IMR-90 (cell line): Measurements from ENCODE around the gene TBC1D22B. TPM values are rescaled to one million over a fixed set of nuclear protein-coding genes. Genes with fewer than 3 reads are reported as not detected.

Experiments
- ATAC-seq: fragments of 200-7000 bp; cut with Tn5 transposase; 2 replicates; pipeline ENCODE4 v1.9.1; 2020; ENCODE audit warnings: low read depth, mild to moderate bottlenecking, moderate library complexity
- BruUV-seq: library from RNA; stranded (reverse); fragments of 400-500 nt; replicated peaks from 2 replicates; lab custom pipeline; 2021; lab: Mats Ljungman, UMichigan
- CTCF ChIA-PET: fragments of 300-600 bp; formaldehyde crosslinking; extraction: SDS; loops from one replicate; lab custom pipeline; 2021; ENCODE audit warnings: antibody characterized with exemption; lab: Yijun Ruan, JAX
- POLR2A ChIA-PET: fragments of 300-600 bp; sonication (Branson Sonifier 250); formaldehyde crosslinking; loops from one replicate; lab custom pipeline; 2022; ENCODE audit warnings: antibody characterized with exemption; ENCODE audit not compliant: unreplicated experiment; lab: Charles Lee
- DNase-seq: peaks from one replicate; pipeline ENCODE4 v3.0.0; 2013
- H2AFZ ChIP-seq: replicated peaks from 2 replicates; pipeline ENCODE3; 2013; ENCODE audit warnings: low read length, mild to moderate bottlenecking; ENCODE audit not compliant: poor library complexity
- H2AK5ac ChIP-seq: 2 replicates; pipeline ENCODE4 v1.6.1; 2013; ENCODE audit warnings: low read depth, low read length, inconsistent platforms
- H2AK9ac ChIP-seq: replicated peaks from 2 replicates; pipeline ENCODE3; 2013; ENCODE audit warnings: mild to moderate bottlenecking, low read depth, low read length, moderate library complexity; ENCODE audit not compliant: poor library complexity
- H2BK120ac ChIP-seq: 2 replicates; pipeline ENCODE4 v1.6.1; 2013; ENCODE audit warnings: low read depth, low read length, inconsistent platforms
- H2BK15ac ChIP-seq: 3 replicates; pipeline ENCODE4 v1.6.1; 2013; ENCODE audit warnings: low read depth, low read length, inconsistent platforms
- H2BK20ac ChIP-seq: 2 replicates; pipeline ENCODE4 v1.6.1; 2013; ENCODE audit warnings: low read depth, mild to moderate bottlenecking, inconsistent platforms, low read length, moderate library complexity
- H2BK5ac ChIP-seq: 2 replicates; pipeline ENCODE4 v1.6.1; 2013; ENCODE audit warnings: mild to moderate bottlenecking, low read depth, low read length, inconsistent platforms; ENCODE audit not compliant: poor library complexity, severe bottlenecking
- H3K14ac ChIP-seq: replicated peaks from 2 replicates; pipeline ENCODE4 v1.6.1; 2013; ENCODE audit warnings: low read depth, low read length, inconsistent platforms
- H3K18ac ChIP-seq: 2 replicates; pipeline ENCODE4 v1.6.1; 2013; ENCODE audit warnings: low read depth, low read length, control low read depth
- H3K23ac ChIP-seq: 2 replicates; pipeline ENCODE4 v1.6.1; 2013; ENCODE audit warnings: low read depth, low read length, inconsistent platforms
- H3K27ac ChIP-seq: 2 replicates; pipeline ENCODE4 v1.5.1; 2013; ENCODE audit warnings: mild to moderate bottlenecking, control low read depth, low read length; ENCODE audit not compliant: insufficient read depth
- H3K27me3 ChIP-seq: 2 replicates; pipeline ENCODE4 v1.6.1; 2013; ENCODE audit warnings: low read length; ENCODE audit not compliant: control insufficient read depth, insufficient read depth
- H3K36me3 ChIP-seq: 2 replicates; pipeline ENCODE4 v1.6.1; 2013; ENCODE audit warnings: low read length, mixed read lengths; ENCODE audit not compliant: control insufficient read depth, insufficient read depth
- H3K4ac ChIP-seq: 2 replicates; pipeline ENCODE4 v1.6.1; 2013; ENCODE audit warnings: low read depth, low read length, inconsistent platforms
- H3K4me1 ChIP-seq: 2 replicates; pipeline ENCODE4 v1.6.1; 2013; ENCODE audit warnings: low read length, mixed read lengths; ENCODE audit not compliant: control insufficient read depth, insufficient read depth
- H3K4me2 ChIP-seq: 2 replicates; pipeline ENCODE4 v1.6.1; 2013; ENCODE audit warnings: low read depth, mild to moderate bottlenecking, control low read depth, low read length, moderate library complexity
- H3K4me3 ChIP-seq: 2 replicates; pipeline ENCODE4 v1.5.1; 2013; ENCODE audit warnings: low read depth, mild to moderate bottlenecking, control low read depth, low read length, moderate library complexity; ENCODE audit not compliant: insufficient read depth
- H3K56ac ChIP-seq: 2 replicates; pipeline ENCODE4 v1.6.1; 2013; ENCODE audit warnings: low read length, inconsistent platforms; ENCODE audit not compliant: insufficient read depth; ENCODE audit errors: extremely low read depth
- H3K79me1 ChIP-seq, 2 experiments: 2 replicates each; pipeline ENCODE4 v1.6.1; 2013; ENCODE audit warnings: low read length in 2 of 2, inconsistent platforms in 1 of 2, low read depth in 1 of 2
- H3K9ac ChIP-seq: 2 replicates; pipeline ENCODE4 v1.6.1; 2013; ENCODE audit warnings: low read depth, low read length, control low read depth
- H3K9me1 ChIP-seq: 2 replicates; pipeline ENCODE4 v1.6.1; 2013; ENCODE audit warnings: low read length, inconsistent platforms; ENCODE audit not compliant: insufficient read depth
- H3K9me3 ChIP-seq: 2 replicates; pipeline ENCODE4 v1.6.1; 2013; ENCODE audit warnings: low read length; ENCODE audit not compliant: control insufficient read depth, insufficient read depth
- H4K20me1 ChIP-seq: 2 replicates; pipeline ENCODE4 v1.6.1; 2013; ENCODE audit warnings: low read length, inconsistent platforms; ENCODE audit not compliant: insufficient read depth
- H4K5ac ChIP-seq: 2 replicates; pipeline ENCODE4 v1.6.1; 2013; ENCODE audit warnings: mild to moderate bottlenecking, low read depth, low read length, control low read depth
- H4K8ac ChIP-seq, 2 experiments: 2 replicates each; pipeline ENCODE4 v1.6.1; 2013; ENCODE audit warnings: low read depth in 2 of 2, low read length in 2 of 2, control low read depth in 1 of 2, inconsistent platforms in 1 of 2
- H4K91ac ChIP-seq: 2 replicates; pipeline ENCODE4 v1.6.1; 2013; ENCODE audit warnings: low read depth, low read length, inconsistent platforms; ENCODE audit not compliant: insufficient read depth
- BHLHE40 ChIP-seq: fragments of 150-350 bp; IDR thresholded peaks from 2 replicates; pipeline ENCODE4 v1.6.1; 2016; ENCODE audit warnings: mild to moderate bottlenecking, low read depth, low read length
- CEBPB ChIP-seq: IDR thresholded peaks from 2 replicates; pipeline ENCODE4 v1.6.1; 2012; ENCODE audit warnings: low read depth, low read length, improper control_type of control experiment
- CHD1 ChIP-seq: IDR thresholded peaks from 2 replicates; pipeline ENCODE4 v1.6.1; 2012; ENCODE audit warnings: low read depth, low read length, improper control_type of control experiment
- ELK1 ChIP-seq: fragments of 150-350 bp; IDR thresholded peaks from 2 replicates; pipeline ENCODE4 v1.6.1; 2016; ENCODE audit warnings: low read depth, mild to moderate bottlenecking, low read length, moderate library complexity, borderline replicate concordance
- FOS ChIP-seq: fragments of 150-350 bp; IDR thresholded peaks from 2 replicates; pipeline ENCODE4 v1.6.1; 2016; ENCODE audit warnings: low read depth, low read length
- MAFK ChIP-seq: IDR thresholded peaks from 2 replicates; pipeline ENCODE4 v1.6.1; 2012; ENCODE audit warnings: low read depth, low read length, improper control_type of control experiment
- MAZ ChIP-seq: IDR thresholded peaks from 2 replicates; pipeline ENCODE4 v1.6.1; 2012; ENCODE audit warnings: low read depth, mild to moderate bottlenecking, low read length, improper control_type of control experiment, moderate library complexity, borderline replicate concordance
- MXI1 ChIP-seq: IDR thresholded peaks from 2 replicates; pipeline ENCODE4 v1.6.1; 2012; ENCODE audit warnings: low read depth, mild to moderate bottlenecking, low read length, moderate library complexity, borderline replicate concordance
- NFE2L2 ChIP-seq: fragments of 150-350 bp; IDR thresholded peaks from 2 replicates; pipeline ENCODE4 v1.6.1; 2016; ENCODE audit warnings: low read depth, mild to moderate bottlenecking, low read length
- POLR2A ChIP-seq: IDR thresholded peaks from 2 replicates; pipeline ENCODE4 v1.6.1; 2012; ENCODE audit warnings: mild to moderate bottlenecking, low read depth, low read length
- RAD21 ChIP-seq: IDR thresholded peaks from 2 replicates; pipeline ENCODE4 v1.6.1; 2012; ENCODE audit warnings: low read length, improper control_type of control experiment
- RCOR1 ChIP-seq: IDR thresholded peaks from 2 replicates; pipeline ENCODE4 v1.6.1; 2012; ENCODE audit warnings: mild to moderate bottlenecking, low read length, improper control_type of control experiment; ENCODE audit not compliant: insufficient replicate concordance
- RFX5 ChIP-seq: IDR thresholded peaks from 2 replicates; pipeline ENCODE4 v1.8.0; 2012; ENCODE audit warnings: low read depth, mild to moderate bottlenecking, low read length, moderate library complexity
- SMC3 ChIP-seq: fragments of 150-350 bp; IDR thresholded peaks from 2 replicates; pipeline ENCODE4 v1.6.1; 2016; ENCODE audit warnings: low read depth, mild to moderate bottlenecking, antibody characterized with exemption, low read length, moderate library complexity
- USF2 ChIP-seq: fragments of 150-350 bp; IDR thresholded peaks from 2 replicates; pipeline ENCODE4 v1.6.1; 2017; ENCODE audit warnings: mild to moderate bottlenecking, antibody characterized with exemption, low read length, low read depth
- WGBS, 2 experiments: methylation state at CpG; one replicate each; pipeline versions ENCODE4 v1.1.5 to v1.1.7; 2013; ENCODE audit warnings: missing lambda C conversion rate in 2 of 2; ENCODE audit not compliant: insufficient read length in 1 of 2; ENCODE audit errors: extremely low coverage in 2 of 2; 5-methylcytosine and 5-hydroxymethylcytosine counted together
- dilution Hi-C: fragments of 300-500 bp; cut with HindIII; formaldehyde crosslinking; loops from one replicate; pipeline ENCODE4 v1.14.3; 2018; ENCODE audit warnings: low sequenced_read_pairs; ENCODE audit not compliant: unreplicated experiment
- in situ Hi-C: fragments of 300-500 bp; cut with MboI; formaldehyde crosslinking; loops from 3 replicates; pipeline ENCODE4 v1.14.3; 2019; ENCODE audit warnings: low sequenced_read_pairs, inconsistent platforms, mixed read lengths
- intact Hi-C: fragments of 100-400 bp; cut with micrococcal nuclease; formaldehyde crosslinking; loops from 2 replicates; pipeline ENCODE4 v1.10.0; 2022
- polyA plus RNA-seq, 3 experiments: library from polyadenylated mRNA; depleted of rRNA; stranded (reverse); fragments of >200 nt; gene quantifications; 2 replicates each; pipeline ENCODE4 v1.2.3, GENCODE V29; 2012; ENCODE audit warnings: low replicate concordance in 1 of 3
- total RNA-seq: library from RNA; depleted of rRNA; stranded (reverse); fragments of >200 nt; gene quantifications from 2 replicates; pipeline ENCODE4 v1.2.3, GENCODE V29; 2012
- TF ChIP-seq, protein P1 (sequence below): conservative IDR thresholded peaks from 2 replicates; pipeline ENCODE4 v1.5.1; 2012; ENCODE audit warnings: mild to moderate bottlenecking, low read depth, low read length, improper control_type of control experiment

The TBC1D22B gene
- total and polyA plus RNA-seq, 2 of the 4 experiments (the other 2 are of a cell fraction) = 6.6 to 7.5 TPM

DNA sequence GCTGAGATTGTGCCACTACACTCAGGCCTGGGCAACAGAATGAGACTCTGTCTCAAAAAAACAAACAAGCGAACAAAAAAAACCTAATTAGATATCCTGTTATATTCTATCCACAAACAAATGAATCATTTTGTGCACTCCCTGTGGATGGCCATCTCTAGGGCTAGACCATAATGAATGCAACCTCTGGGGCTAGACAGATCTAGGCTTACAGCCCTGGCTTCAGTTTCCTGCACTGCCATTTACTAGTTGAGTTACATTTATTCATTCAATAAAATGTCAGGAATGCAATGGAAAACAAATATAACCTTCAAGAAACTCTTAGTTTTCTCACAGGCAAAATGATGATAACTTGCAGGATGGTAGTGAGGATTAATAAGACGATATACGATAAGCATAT, 89.6 kb downstream of the TBC1D22B start:
- no peak overlapping the region for H2AFZ ChIP-seq
- H3K56ac ChIP-seq = no peak overlapping the region
- intact Hi-C loops (no loop called here), dilution Hi-C loops (no loop called here), in situ Hi-C loops (no loop called here)
- no peak overlapping the region for H3K14ac ChIP-seq
- H4K5ac ChIP-seq = no peak overlapping the region
- no peak overlapping the region for H3K27ac ChIP-seq
- no peak overlapping the region for H3K4me2 ChIP-seq
- H3K27me3 ChIP-seq = peaks cover 2% of the 10 kb centered on the region; the same call in 1 of the 2 replicates
- no peak overlapping the region for H3K4ac ChIP-seq
- no peaks in the 10 kb centered on the region for H3K9me1 ChIP-seq
- H3K9ac ChIP-seq = no peak overlapping the region
- no TSS peak for BruUV-seq
- no peak overlapping the region for H2AK9ac ChIP-seq
- peak; percentile 81 for ATAC-seq
- H3K4me1 ChIP-seq = 0 out of 2 replicates have a peak, but pooled peaks cover 2% of the 10 kb centered on the region
- no peak overlapping the region for H2BK120ac ChIP-seq
- H3K23ac ChIP-seq = no peak overlapping the region
- no peak overlapping the region for H2BK5ac ChIP-seq
- DNase-seq = no peak
- no peak overlapping the region for H2BK15ac ChIP-seq
- no peak overlapping the region for H3K18ac ChIP-seq
- 80% methylated on average over 1 of the region's 3 CpGs; no CpG with 5 or more reads in 1 of the 2 experiments for WGBS, 2 experiments
- no peak overlapping the region for H2AK5ac ChIP-seq
- ChIA-PET CTCF (no interaction called here), POLR2A (no interaction called here)
- no peaks in the 10 kb centered on the region for H3K79me1 ChIP-seq
- H4K91ac ChIP-seq = no peak overlapping the region
- H3K9me3 ChIP-seq = no peaks in the 10 kb centered on the region
- H4K20me1 ChIP-seq = no peaks in the 10 kb centered on the region
- H3K4me3 ChIP-seq = no peak overlapping the region
- H4K8ac ChIP-seq = no peak overlapping the region
- no peak for TF ChIP-seq RCOR1
- TF ChIP-seq BHLHE40 = no peak
- TF ChIP-seq POLR2A = no peak
- TF ChIP-seq SMC3 = no peak
- TF ChIP-seq, protein P1, sequence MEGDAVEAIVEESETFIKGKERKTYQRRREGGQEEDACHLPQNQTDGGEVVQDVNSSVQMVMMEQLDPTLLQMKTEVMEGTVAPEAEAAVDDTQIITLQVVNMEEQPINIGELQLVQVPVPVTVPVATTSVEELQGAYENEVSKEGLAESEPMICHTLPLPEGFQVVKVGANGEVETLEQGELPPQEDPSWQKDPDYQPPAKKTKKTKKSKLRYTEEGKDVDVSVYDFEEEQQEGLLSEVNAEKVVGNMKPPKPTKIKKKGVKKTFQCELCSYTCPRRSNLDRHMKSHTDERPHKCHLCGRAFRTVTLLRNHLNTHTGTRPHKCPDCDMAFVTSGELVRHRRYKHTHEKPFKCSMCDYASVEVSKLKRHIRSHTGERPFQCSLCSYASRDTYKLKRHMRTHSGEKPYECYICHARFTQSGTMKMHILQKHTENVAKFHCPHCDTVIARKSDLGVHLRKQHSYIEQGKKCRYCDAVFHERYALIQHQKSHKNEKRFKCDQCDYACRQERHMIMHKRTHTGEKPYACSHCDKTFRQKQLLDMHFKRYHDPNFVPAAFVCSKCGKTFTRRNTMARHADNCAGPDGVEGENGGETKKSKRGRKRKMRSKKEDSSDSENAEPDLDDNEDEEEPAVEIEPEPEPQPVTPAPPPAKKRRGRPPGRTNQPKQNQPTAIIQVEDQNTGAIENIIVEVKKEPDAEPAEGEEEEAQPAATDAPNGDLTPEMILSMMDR = no peak
- no peak for TF ChIP-seq NFE2L2
- TF ChIP-seq FOS = no peak
- TF ChIP-seq CHD1 = no peak
- TF ChIP-seq MAFK = no peak
- TF ChIP-seq CEBPB = no peak
- TF ChIP-seq USF2 = no peak
- TF ChIP-seq ELK1 = no peak
- no peak for TF ChIP-seq RAD21
- no peak for TF ChIP-seq MXI1
- no peak for TF ChIP-seq RFX5
- no peak for TF ChIP-seq MAZ
- H2BK20ac ChIP-seq = no peak overlapping the region
- no peaks in the 10 kb centered on the region for H3K36me3 ChIP-seq
